Astrocyte (in vitro differentiated cells and primary cell): ENCODE measurements around the gene PCYT1A. TPM values are rescaled to one million over a fixed set of nuclear protein-coding genes. Genes with fewer than 3 reads are reported as not detected.

ENCODE experiments used
- DNase-seq: peaks from one replicate; pipeline ENCODE4 v3.0.0-alpha.2; 2010; ENCODE audit warnings: low read depth
- FAIRE-seq: peaks from 2 replicates; lab custom pipeline; 2011; peaks lifted over from hg19 to GRCh38; lab: Jason Lieb, UNC
- H2AFZ ChIP-seq: 2 replicates; pipeline ENCODE4 v1.6.0; 2012; ENCODE audit warnings: low read depth, low read length, inconsistent platforms
- H3K27ac ChIP-seq: 2 replicates; pipeline ENCODE4 v1.5.1; 2011; ENCODE audit warnings: low read depth, low read length, inconsistent platforms
- H3K27me3 ChIP-seq: 2 replicates; pipeline ENCODE4 v1.6.0; 2011; ENCODE audit warnings: low read length, inconsistent platforms; ENCODE audit not compliant: insufficient read depth
- H3K36me3 ChIP-seq: 2 replicates; pipeline ENCODE4 v1.5.1; 2011; ENCODE audit warnings: low read length, inconsistent platforms; ENCODE audit not compliant: insufficient read depth
- H3K4me1 ChIP-seq: 2 replicates; pipeline ENCODE4 v1.5.1; 2011; ENCODE audit warnings: low read length, inconsistent platforms; ENCODE audit not compliant: insufficient read depth
- H3K4me2 ChIP-seq: 2 replicates; pipeline ENCODE4 v1.6.0; 2012; ENCODE audit warnings: low read length, inconsistent platforms
- H3K4me3 ChIP-seq: 2 replicates; pipeline ENCODE4 v1.5.1; 2011; ENCODE audit warnings: low read depth, mild to moderate bottlenecking, low read length, inconsistent platforms; ENCODE audit not compliant: insufficient read depth
- H3K79me2 ChIP-seq: 2 replicates; pipeline ENCODE4 v1.6.0; 2012; ENCODE audit warnings: mild to moderate bottlenecking, low read length, inconsistent platforms; ENCODE audit not compliant: insufficient read depth
- H3K9ac ChIP-seq: 2 replicates; pipeline ENCODE4 v1.6.0; 2012; ENCODE audit warnings: mild to moderate bottlenecking, low read length, inconsistent platforms
- H3K9me3 ChIP-seq: 2 replicates; pipeline ENCODE4 v1.5.1; 2012; ENCODE audit warnings: low read depth, mild to moderate bottlenecking, low read length, inconsistent platforms; ENCODE audit not compliant: insufficient read depth
- H4K20me1 ChIP-seq: 2 replicates; pipeline ENCODE4 v1.6.0; 2012; ENCODE audit warnings: low read length, inconsistent platforms; ENCODE audit not compliant: insufficient read depth
- H3K27ac Mint-ChIP-seq: one replicate; pipeline ENCODE4 v1.8.0; 2021; ENCODE audit warnings: mild to moderate bottlenecking, mixed read lengths; ENCODE audit not compliant: unreplicated experiment
- H3K27me3 Mint-ChIP-seq: one replicate; pipeline ENCODE4 v1.8.0; 2021; ENCODE audit warnings: low read depth, mixed read lengths; ENCODE audit not compliant: unreplicated experiment
- H3K36me3 Mint-ChIP-seq: one replicate; pipeline ENCODE4 v1.8.0; 2021; ENCODE audit warnings: low read depth, mixed read lengths; ENCODE audit not compliant: unreplicated experiment
- H3K4me1 Mint-ChIP-seq: one replicate; pipeline ENCODE4 v1.8.0; 2021; ENCODE audit warnings: low read depth, mixed read lengths; ENCODE audit not compliant: unreplicated experiment
- H3K4me3 Mint-ChIP-seq: one replicate; pipeline ENCODE4 v1.8.0; 2021; ENCODE audit warnings: mild to moderate bottlenecking, moderate library complexity, mixed read lengths; ENCODE audit not compliant: unreplicated experiment
- H3K9me3 Mint-ChIP-seq: one replicate; pipeline ENCODE4 v1.8.0; 2021; ENCODE audit warnings: mild to moderate bottlenecking, mixed read lengths; ENCODE audit not compliant: unreplicated experiment
- CTCF ChIP-seq: IDR thresholded peaks from 2 replicates; pipeline ENCODE4 v1.5.1; 2011; ENCODE audit warnings: low read depth, mild to moderate bottlenecking, inconsistent platforms, low read length, moderate library complexity; ENCODE audit not compliant: insufficient read depth
- EZH2 ChIP-seq: IDR thresholded peaks from 2 replicates; pipeline ENCODE4 v1.6.1; 2012; ENCODE audit warnings: mild to moderate bottlenecking, low read length, inconsistent platforms; ENCODE audit not compliant: insufficient read depth
- total RNA-seq: library from RNA; stranded (reverse); gene quantifications from 2 replicates; pipeline ENCODE4 v1.2.1, GENCODE V29; 2021

PCYT1A gene
- total RNA-seq, 1 donor from 2014 or later, result 92.6 TPM

GRCh38 chr3:196335503-196335948, 48.0 kb upstream of the PCYT1A start:
- no peaks in the 10 kb centered on the region for H3K9me3 Mint-ChIP-seq
- DNase-seq, result no peak

DNA sequence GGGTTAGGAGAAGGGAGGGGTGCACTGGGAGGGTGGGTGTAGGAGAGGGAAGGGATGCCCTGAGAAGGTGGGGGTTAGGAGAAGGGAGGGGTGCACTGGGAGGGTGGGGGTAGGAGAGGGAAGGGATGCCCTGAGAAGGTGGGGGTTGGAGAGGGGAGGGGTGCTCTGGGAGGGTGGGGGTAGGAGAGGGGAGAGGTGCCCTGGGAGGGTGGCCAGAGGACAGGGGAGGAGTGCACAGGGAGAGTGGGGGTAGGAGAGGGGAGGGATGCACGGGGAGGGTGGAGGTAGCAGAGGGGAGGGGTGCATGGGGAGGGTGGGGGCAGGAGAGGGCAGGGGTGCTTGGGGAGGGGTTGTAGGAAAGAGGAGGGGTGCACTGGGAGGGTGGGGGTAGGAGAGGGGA, 47.5 kb upstream of the PCYT1A start:
- Histone ChIP-seq H3K27me3 (no peaks in the 10 kb centered on the region), H3K4me2 (no peak overlapping the region), H3K27ac (no peak overlapping the region), H3K4me1 (peaks cover 6% of the 10 kb centered on the region), H2AFZ (no peak overlapping the region), H3K9ac (no peak overlapping the region), H4K20me1 (no peaks in the 10 kb centered on the region), H3K36me3 (no peaks in the 10 kb centered on the region), H3K9me3 (no peaks in the 10 kb centered on the region), H3K79me2 (no peaks in the 10 kb centered on the region), H3K4me3 (no peak overlapping the region)
- no peaks in the 10 kb centered on the region for H3K9me3 Mint-ChIP-seq
- FAIRE-seq (no peak), DNase-seq (no peak)
- H3K27me3 Mint-ChIP-seq, result peaks cover 3% of the 10 kb centered on the region
- no peak overlapping the region for H3K27ac Mint-ChIP-seq
- peaks cover 7% of the 10 kb centered on the region for H3K4me1 Mint-ChIP-seq
- TF ChIP-seq EZH2 (no peak), CTCF (no peak)
- H3K36me3 Mint-ChIP-seq, result no peaks in the 10 kb centered on the region
- no peak overlapping the region for H3K4me3 Mint-ChIP-seq

More at GRCh38 chr3:196335503-196335948, 48.0 kb upstream of the PCYT1A start:
- H3K4me2 ChIP-seq, result no peak overlapping the region
- H3K36me3 Mint-ChIP-seq, result no peaks in the 10 kb centered on the region
- H4K20me1 ChIP-seq, result no peaks in the 10 kb centered on the region
- H3K36me3 ChIP-seq, result no peaks in the 10 kb centered on the region
- H3K4me3 ChIP-seq, result no peak overlapping the region
- H3K4me1 Mint-ChIP-seq, result peaks cover 7% of the 10 kb centered on the region
- no peaks in the 10 kb centered on the region for H3K9me3 ChIP-seq
- peaks cover 3% of the 10 kb centered on the region for H3K27me3 Mint-ChIP-seq
- TF ChIP-seq CTCF (no peak), EZH2 (no peak)
- FAIRE-seq, result no peak
- H3K4me1 ChIP-seq, result peaks cover 9% of the 10 kb centered on the region
- H3K9ac ChIP-seq, result no peak overlapping the region
- H3K4me3 Mint-ChIP-seq, result no peak overlapping the region
- no peaks in the 10 kb centered on the region for H3K27me3 ChIP-seq
- no peak overlapping the region for H3K27ac ChIP-seq
- H2AFZ ChIP-seq, result no peak overlapping the region
- no peaks in the 10 kb centered on the region for H3K79me2 ChIP-seq
- no peak overlapping the region for H3K27ac Mint-ChIP-seq

GRCh38 chr3:196332168-196332567, 44.6 kb upstream of the PCYT1A start:
- H3K27me3 Mint-ChIP-seq, result peaks cover 3% of the 10 kb centered on the region
- FAIRE-seq, result no peak
- Histone ChIP-seq H3K4me1 (no peaks in the 10 kb centered on the region), H2AFZ (no peak overlapping the region), H3K9ac (no peak overlapping the region), H3K27ac (no peak overlapping the region), H3K9me3 (no peaks in the 10 kb centered on the region), H3K4me2 (no peak overlapping the region), H3K36me3 (no peaks in the 10 kb centered on the region), H3K4me3 (no peak overlapping the region), H3K79me2 (no peaks in the 10 kb centered on the region), H4K20me1 (no peaks in the 10 kb centered on the region), H3K27me3 (no peaks in the 10 kb centered on the region)
- TF ChIP-seq CTCF (no peak), EZH2 (no peak)
- peaks cover 2% of the 10 kb centered on the region for H3K4me1 Mint-ChIP-seq
- no peaks in the 10 kb centered on the region for H3K36me3 Mint-ChIP-seq
- DNase-seq, result no peak
- H3K4me3 Mint-ChIP-seq, result no peak overlapping the region
- H3K9me3 Mint-ChIP-seq, result no peaks in the 10 kb centered on the region
- no peak overlapping the region for H3K27ac Mint-ChIP-seq
